SK-N-SH treated with all-trans-retinoic acid at 6 μM for 48 hours (cell line): ENCODE measurements around the gene WDR5.

Experiments
- ARNTL ChIP-seq: fragments of 450-650 bp; formaldehyde crosslinking; IDR thresholded peaks from 2 replicates; pipeline ENCODE4 v1.5.0; 2020; ENCODE audit warnings: low read depth, mild to moderate bottlenecking, moderate library complexity, borderline replicate concordance
- ISL1 ChIP-seq: fragments of 250-450 bp; sonication (Bioruptor Pico); IDR thresholded peaks from 2 replicates; pipeline ENCODE4 v2.1.2; 2022; ENCODE audit warnings: mild to moderate bottlenecking, moderate library complexity
- PPARA ChIP-seq: fragments of 250-450 bp; sonication (Bioruptor Pico); IDR thresholded peaks from 2 replicates; pipeline ENCODE4 v1.5.0; 2020; ENCODE audit warnings: mild to moderate bottlenecking, borderline replicate concordance
- TOX ChIP-seq: fragments of 250-450 bp; sonication (Bioruptor Pico); IDR thresholded peaks from 2 replicates; pipeline ENCODE4 v1.8.0; 2021; ENCODE audit warnings: mild to moderate bottlenecking, moderate library complexity, borderline replicate concordance
- ZC3H10 ChIP-seq: fragments of 250-450 bp; sonication (Bioruptor Pico); IDR thresholded peaks from 2 replicates; pipeline ENCODE4 v1.5.1; 2021; ENCODE audit warnings: mild to moderate bottlenecking, moderate library complexity
- TF ChIP-seq, protein P1 (sequence below): fragments of 250-450 bp; sonication (Bioruptor Pico); IDR thresholded peaks from 2 replicates; pipeline ENCODE4 v1.8.0; 2021; ENCODE audit warnings: low read depth, mild to moderate bottlenecking, moderate library complexity, borderline replicate concordance
- TF ChIP-seq, protein P2 (sequence below): fragments of 250-450 bp; sonication (Bioruptor Pico); IDR thresholded peaks from 2 replicates; pipeline ENCODE4 v1.8.0; 2020; ENCODE audit warnings: mild to moderate bottlenecking, moderate library complexity, borderline replicate concordance

DNA sequence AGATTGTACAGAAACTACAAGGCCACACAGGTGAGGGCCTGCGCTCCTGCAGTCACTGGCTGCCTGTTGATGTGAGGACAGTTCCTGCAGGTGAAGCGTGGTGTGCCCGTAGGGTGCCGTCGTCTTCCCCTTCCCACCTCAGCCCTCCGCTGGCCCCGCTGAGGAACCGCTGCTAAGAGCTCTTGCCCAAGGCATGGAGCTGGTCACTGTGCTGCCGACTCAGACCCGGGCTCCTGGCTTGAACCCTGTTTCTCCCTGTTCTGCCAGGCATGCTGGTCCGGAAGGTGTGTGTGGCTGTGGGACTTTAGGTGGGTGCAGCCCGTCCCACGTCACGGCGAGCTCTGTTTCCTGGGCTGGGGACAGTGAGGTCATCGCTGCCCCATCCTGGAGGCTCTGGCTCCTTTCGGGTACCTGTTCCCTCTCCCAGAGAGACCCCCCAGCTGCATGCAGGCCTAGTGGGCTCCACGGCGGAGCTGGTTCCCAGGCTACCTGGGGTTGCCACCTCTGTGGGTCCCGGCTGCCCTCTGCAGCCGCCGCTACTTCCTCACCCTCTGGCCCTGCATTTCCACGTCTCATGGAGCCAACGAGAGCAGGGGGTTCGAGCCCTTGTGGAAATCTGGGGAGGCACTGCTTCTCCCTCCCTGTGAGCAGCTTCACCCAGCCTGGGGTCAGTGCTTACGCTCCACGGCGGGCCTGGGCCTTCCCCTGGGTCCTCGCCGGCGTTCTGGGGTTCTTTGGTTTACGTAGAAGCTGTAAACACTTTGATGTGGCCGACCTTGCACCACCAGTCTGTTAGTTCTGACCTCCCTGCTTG is 20.9 kb downstream of the WDR5 start:
- TF ChIP-seq, protein P1, sequence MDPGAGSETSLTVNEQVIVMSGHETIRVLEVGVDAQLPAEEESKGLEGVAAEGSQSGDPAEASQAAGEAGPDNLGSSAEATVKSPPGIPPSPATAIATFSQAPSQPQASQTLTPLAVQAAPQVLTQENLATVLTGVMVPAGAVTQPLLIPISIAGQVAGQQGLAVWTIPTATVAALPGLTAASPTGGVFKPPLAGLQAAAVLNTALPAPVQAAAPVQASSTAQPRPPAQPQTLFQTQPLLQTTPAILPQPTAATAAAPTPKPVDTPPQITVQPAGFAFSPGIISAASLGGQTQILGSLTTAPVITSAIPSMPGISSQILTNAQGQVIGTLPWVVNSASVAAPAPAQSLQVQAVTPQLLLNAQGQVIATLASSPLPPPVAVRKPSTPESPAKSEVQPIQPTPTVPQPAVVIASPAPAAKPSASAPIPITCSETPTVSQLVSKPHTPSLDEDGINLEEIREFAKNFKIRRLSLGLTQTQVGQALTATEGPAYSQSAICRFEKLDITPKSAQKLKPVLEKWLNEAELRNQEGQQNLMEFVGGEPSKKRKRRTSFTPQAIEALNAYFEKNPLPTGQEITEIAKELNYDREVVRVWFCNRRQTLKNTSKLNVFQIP = no peak
- TF ChIP-seq ISL1 = no peak
- no peak for TF ChIP-seq ZC3H10 (CRISPR knock-in tag)
- no peak for TF ChIP-seq TOX (CRISPR knock-in tag)
- no peak for TF ChIP-seq ARNTL
- no peak for TF ChIP-seq PPARA
- TF ChIP-seq, protein P2, sequence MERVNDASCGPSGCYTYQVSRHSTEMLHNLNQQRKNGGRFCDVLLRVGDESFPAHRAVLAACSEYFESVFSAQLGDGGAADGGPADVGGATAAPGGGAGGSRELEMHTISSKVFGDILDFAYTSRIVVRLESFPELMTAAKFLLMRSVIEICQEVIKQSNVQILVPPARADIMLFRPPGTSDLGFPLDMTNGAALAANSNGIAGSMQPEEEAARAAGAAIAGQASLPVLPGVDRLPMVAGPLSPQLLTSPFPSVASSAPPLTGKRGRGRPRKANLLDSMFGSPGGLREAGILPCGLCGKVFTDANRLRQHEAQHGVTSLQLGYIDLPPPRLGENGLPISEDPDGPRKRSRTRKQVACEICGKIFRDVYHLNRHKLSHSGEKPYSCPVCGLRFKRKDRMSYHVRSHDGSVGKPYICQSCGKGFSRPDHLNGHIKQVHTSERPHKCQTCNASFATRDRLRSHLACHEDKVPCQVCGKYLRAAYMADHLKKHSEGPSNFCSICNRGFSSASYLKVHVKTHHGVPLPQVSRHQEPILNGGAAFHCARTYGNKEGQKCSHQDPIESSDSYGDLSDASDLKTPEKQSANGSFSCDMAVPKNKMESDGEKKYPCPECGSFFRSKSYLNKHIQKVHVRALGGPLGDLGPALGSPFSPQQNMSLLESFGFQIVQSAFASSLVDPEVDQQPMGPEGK (CRISPR knock-in tag) = no peak
